HepG2 (cell line): Measurements from ENCODE around the gene PRKN. TPM values are rescaled to one million over a fixed set of nuclear protein-coding genes. Genes with fewer than 3 reads are reported as not detected.

ENCODE experiments used
- ATAC-seq: fragments of 200-7000 bp; cut with Tn5 transposase; 3 replicates; pipeline ENCODE4 v1.9.1; 2020; ENCODE audit warnings: mild to moderate bottlenecking, moderate library complexity
- BruUV-seq: library from RNA; stranded (reverse); fragments of 400-500 nt; replicated peaks from 2 replicates; lab custom pipeline; 2021; lab: Mats Ljungman, UMichigan
- CTCF ChIA-PET: fragments of 300-600 bp; formaldehyde crosslinking; extraction: SDS; loops from one replicate; lab custom pipeline; 2021; ENCODE audit warnings: low total read pairs, inconsistent platforms, low intra/inter-chr PET ratio; lab: Yijun Ruan, JAX
- POLR2A ChIA-PET: fragments of 350-600 bp; sonication (Branson Sonifier 250); formaldehyde crosslinking; loops from one replicate; lab custom pipeline; 2020; ENCODE audit warnings: antibody characterized with exemption, inconsistent platforms; lab: Yijun Ruan, JAX
- DNase-seq: peaks from one replicate; pipeline ENCODE4 v3.0.0-alpha.2; 2015; ENCODE audit warnings: low spot score
- FAIRE-seq: peaks from 3 replicates; lab custom pipeline; 2011; peaks lifted over from hg19 to GRCh38; lab: Jason Lieb, UNC
- H2AFZ ChIP-seq: one replicate; pipeline ENCODE4 v1.6.1; 2011; ENCODE audit warnings: low read length, inconsistent platforms
- H3K27ac ChIP-seq: fragments of 300-600 bp; 3 replicates; pipeline ENCODE4 v1.8.0; 2011; ENCODE audit warnings: mixed run types, mild to moderate bottlenecking, mixed read lengths, low read length, inconsistent platforms; ENCODE audit not compliant: insufficient read depth; ENCODE audit errors: extremely low read length
- H3K27me3 ChIP-seq, 2 experiments: fragments of 200-600 bp in 1 of 2; 2 replicates in 1 of 2; 3 replicates in 1 of 2; pipeline versions ENCODE4 v1.6.0 to v1.8.0; 2011; ENCODE audit warnings: low read length in 2 of 2, mild to moderate bottlenecking in 2 of 2, moderate library complexity in 2 of 2, inconsistent platforms in 1 of 2; ENCODE audit not compliant: insufficient read depth in 2 of 2, control insufficient read depth in 1 of 2
- H3K36me3 ChIP-seq, 2 experiments: fragments of 200-600 bp in 1 of 2; replicated peaks in 1 of 2; 2 replicates in 1 of 2; 3 replicates in 1 of 2; pipeline versions ENCODE4 v1.5.1 to v1.8.0; 2011; ENCODE audit warnings: low read length in 2 of 2, inconsistent platforms in 1 of 2; ENCODE audit not compliant: insufficient read depth in 2 of 2, control insufficient read depth in 1 of 2
- H3K4me1 ChIP-seq: 2 replicates; pipeline ENCODE4 v1.5.1; 2012; ENCODE audit warnings: low read length, inconsistent platforms; ENCODE audit not compliant: insufficient read depth
- H3K4me2 ChIP-seq: 2 replicates; pipeline ENCODE4 v1.6.0; 2011; ENCODE audit warnings: low read depth, low read length, inconsistent platforms
- H3K4me3 ChIP-seq, 3 experiments: fragments of 200-600 bp in 1 of 3; sonication (generic), shearing (Covaris generic) in 1 of 3; replicated peaks in 1 of 3; 2 replicates each; pipeline ENCODE4 v1.5.1; 2011 to 2016; ENCODE audit warnings: low read length in 3 of 3, inconsistent platforms in 2 of 3, low read depth in 2 of 3, mild to moderate bottlenecking in 2 of 3, control low read depth in 1 of 3, mixed read lengths in 1 of 3; ENCODE audit not compliant: insufficient read depth in 1 of 3
- H3K79me2 ChIP-seq: one replicate; pipeline ENCODE4 v1.6.1; 2011; ENCODE audit warnings: low read length, inconsistent platforms; ENCODE audit not compliant: insufficient read depth
- H3K9ac ChIP-seq: 2 replicates; pipeline ENCODE4 v1.6.0; 2011; ENCODE audit warnings: mild to moderate bottlenecking, low read depth, low read length, inconsistent platforms; ENCODE audit not compliant: insufficient read depth
- H3K9me3 ChIP-seq: 2 replicates; pipeline ENCODE4 v1.5.1; 2012; ENCODE audit warnings: mild to moderate bottlenecking, low read length
- H4K20me1 ChIP-seq: 2 replicates; pipeline ENCODE4 v1.6.0; 2011; ENCODE audit warnings: inconsistent platforms, mild to moderate bottlenecking, low read length, moderate library complexity; ENCODE audit not compliant: insufficient read depth
- GLI4 ChIP-seq: sonication (generic); formaldehyde crosslinking; IDR thresholded peaks from 2 replicates; pipeline ENCODE4 v1.5.1; 2020; ENCODE audit warnings: missing genetic modification reagents, mild to moderate bottlenecking, moderate library complexity, borderline replicate concordance
- HDAC6 ChIP-seq: fragments of 200-600 bp; sonication (generic); IDR thresholded peaks from 2 replicates; pipeline ENCODE4 v1.7.0; 2017; ENCODE audit warnings: mild to moderate bottlenecking, antibody characterized with exemption, low read length, low read depth
- HNF1A ChIP-seq, 2 experiments: sonication (generic) in 1 of 2; formaldehyde crosslinking in 1 of 2; IDR thresholded peaks; 2 replicates each; pipeline versions ENCODE4 v1.4.0 to v1.6.1; 2016 to 2020; ENCODE audit warnings: borderline replicate concordance in 1 of 2, low read depth in 1 of 2, mild to moderate bottlenecking in 1 of 2, missing genetic modification reagents in 1 of 2
- ZNF512 ChIP-seq: sonication (generic); formaldehyde crosslinking; IDR thresholded peaks from 2 replicates; pipeline ENCODE4 v1.4.0; 2020; ENCODE audit warnings: mild to moderate bottlenecking, missing genetic modification reagents
- ZNF589 ChIP-seq: sonication (generic); formaldehyde crosslinking; conservative IDR thresholded peaks from 2 replicates; pipeline ENCODE4 v1.8.0; 2022; ENCODE audit warnings: mild to moderate bottlenecking, moderate library complexity, missing genetic modification reagents
- WGBS: methylation state at CpG from one replicate; pipeline ENCODE4 v1.1.6; 2017; ENCODE audit warnings: low lambda C conversion rate; 5-methylcytosine and 5-hydroxymethylcytosine counted together
- in situ Hi-C: cut with HindIII; loops from 2 replicates; pipeline ENCODE4 v1.10.0; 2017; ENCODE audit warnings: low pct_unique_long_range_greater_than_20kb; ENCODE audit not compliant: extremely low pct_ligation_motif_present
- intact Hi-C: fragments of 100-400 bp; cut with micrococcal nuclease; formaldehyde crosslinking; loops from one replicate; pipeline ENCODE4 v1.10.0; 2022; ENCODE audit not compliant: unreplicated experiment
- polyA plus RNA-seq, 8 experiments: library from polyadenylated mRNA; depleted of rRNA in 3 of 8; stranded (reverse) in 7 of 8; unstranded in 1 of 8; fragments of >200 nt; fragmentation: Illumina TruSeq in 4 of 8; extraction: Trizol in 4 of 8; gene quantifications; 2 replicates each; pipeline versions ENCODE4 v1.2.1 to v1.2.3, GENCODE V29; 2011 to 2016; ENCODE audit warnings: low read depth in 4 of 8, missing spikeins in 1 of 8, mixed read lengths in 1 of 8; ENCODE audit not compliant: insufficient read depth in 1 of 8
- total RNA-seq, 5 experiments: library from RNA; depleted of rRNA; stranded (reverse); fragments of >200 nt; fragmentation: Illumina TruSeq; extraction: Trizol; gene quantifications; 2 replicates each; pipeline ENCODE4 v1.2.3, GENCODE V29; 2016; ENCODE audit warnings: low read depth in 1 of 5

The PRKN gene
- total and polyA plus RNA-seq, 2 of the 13 experiments (the other 11 are each of a cell fraction or from before 2014, with no cell fraction given) = 0.31 to 0.44 TPM

- H3K9ac ChIP-seq = no peak overlapping the region
- POLR2A ChIA-PET = no interaction called here
- H3K4me2 ChIP-seq = no peak overlapping the region
- 45% methylated on average over 4 of the region's 4 CpGs for WGBS
- no peaks in the 10 kb centered on the region for H3K36me3 ChIP-seq
- FAIRE-seq (no peak), DNase-seq (no peak), ATAC-seq (no peak)
- H2AFZ ChIP-seq = no peak overlapping the region
- no peaks in the 10 kb centered on the region for H3K9me3 ChIP-seq
- H3K4me1 ChIP-seq = no peaks in the 10 kb centered on the region
- BruUV-seq = no TSS peak
- TF ChIP-seq HNF1A (IDR thresholded peaks at IDR 0.05; ENCODE audit: low read depth) (no peak), HNF1A (CRISPR knock-in tag; IDR thresholded peaks at IDR 0.05; ENCODE audit: borderline replicate concordance) (no peak), ZNF589 (CRISPR knock-in tag) (no peak), GLI4 (CRISPR knock-in tag) (no peak), ZNF512 (CRISPR knock-in tag) (no peak), HDAC6 (no peak)
- intact Hi-C loops (no loop called here), in situ Hi-C loops (loop anchor here (25.0 kb wide), 1 partner anchor 892 kb away; the partner anchor contains the start of genes PACRG and PRKN)
- no peak overlapping the region for H3K27ac ChIP-seq
- H4K20me1 ChIP-seq = no peaks in the 10 kb centered on the region
- H3K4me3 ChIP-seq = no peak overlapping the region
- H3K27me3 ChIP-seq = no peaks in the 10 kb centered on the region; a peak in 1 of 5 replicates
- H3K79me2 ChIP-seq = no peaks in the 10 kb centered on the region
- CTCF ChIA-PET = no interaction called here
Observed at GRCh38 chr6:161844804-161845203, 882.8 kb downstream of the PRKN start.
